DND-41 (cell line): ENCODE results near the gene ABTB1.

Experiments used
- ATAC-seq: fragments of 200-7000 bp; cut with Tn5 transposase; 3 replicates; pipeline ENCODE4 v1.9.1; 2021; ENCODE audit warnings: low read depth; ENCODE audit not compliant: insufficient read depth
- DNase-seq: peaks from one replicate; pipeline ENCODE4 v3.0.0-alpha.2; 2020
- H2AFZ ChIP-seq: 2 replicates; pipeline ENCODE4 v1.6.0; 2012; ENCODE audit warnings: low read depth, low read length
- H3K27ac ChIP-seq: 2 replicates; pipeline ENCODE4 v1.5.1; 2012; ENCODE audit warnings: low read length, inconsistent platforms
- H3K27me3 ChIP-seq: fragments of 200-600 bp; sonication (generic); 2 replicates; pipeline ENCODE4 v1.6.0; 2012; ENCODE audit warnings: low read length, mild to moderate bottlenecking, inconsistent platforms; ENCODE audit not compliant: insufficient read depth, poor library complexity
- H3K36me3 ChIP-seq: 2 replicates; pipeline ENCODE4 v1.5.1; 2012; ENCODE audit warnings: low read length, inconsistent platforms; ENCODE audit not compliant: insufficient read depth
- H3K4me1 ChIP-seq: 2 replicates; pipeline ENCODE4 v1.5.1; 2012; ENCODE audit warnings: mild to moderate bottlenecking, low read length; ENCODE audit not compliant: insufficient read depth
- H3K4me2 ChIP-seq: 2 replicates; pipeline ENCODE4 v1.6.0; 2012; ENCODE audit warnings: mild to moderate bottlenecking, moderate library complexity, low read length, inconsistent platforms; ENCODE audit not compliant: insufficient read depth
- H3K4me3 ChIP-seq, 2 experiments: fragments of 200-600 bp in 1 of 2; shearing (Covaris generic) in 1 of 2; 2 replicates each; pipeline ENCODE4 v1.5.1; 2012 to 2016; ENCODE audit warnings: inconsistent platforms in 2 of 2, low read length in 2 of 2, mild to moderate bottlenecking in 2 of 2, low read depth in 1 of 2, moderate library complexity in 1 of 2
- H3K79me2 ChIP-seq: 2 replicates; pipeline ENCODE4 v1.6.0; 2012; ENCODE audit warnings: low read length, inconsistent platforms; ENCODE audit not compliant: insufficient read depth
- H3K9ac ChIP-seq: 2 replicates; pipeline ENCODE4 v1.6.0; 2012; ENCODE audit warnings: low read depth, mild to moderate bottlenecking, inconsistent platforms, low read length, moderate library complexity
- H3K9me3 ChIP-seq: 2 replicates; pipeline ENCODE4 v1.5.1; 2012; ENCODE audit warnings: low read length, moderate library complexity, mild to moderate bottlenecking, inconsistent platforms; ENCODE audit not compliant: insufficient read depth, severe bottlenecking
- H4K20me1 ChIP-seq: 2 replicates; pipeline ENCODE4 v1.6.0; 2012; ENCODE audit warnings: low read length; ENCODE audit not compliant: insufficient read depth
- EZH2 ChIP-seq: IDR thresholded peaks from 3 replicates; pipeline ENCODE4 v1.6.1; 2012; ENCODE audit warnings: borderline replicate concordance, low read depth, mild to moderate bottlenecking, moderate library complexity, low read length, inconsistent platforms; ENCODE audit not compliant: severe bottlenecking
- TF ChIP-seq, protein P1 (sequence below): IDR thresholded peaks from 2 replicates; pipeline ENCODE4 v1.5.1; 2012; ENCODE audit warnings: borderline replicate concordance, low read length, moderate library complexity, mild to moderate bottlenecking; ENCODE audit not compliant: poor library complexity, severe bottlenecking; ENCODE audit errors: extremely low read depth

ABTB1 gene

DNA sequence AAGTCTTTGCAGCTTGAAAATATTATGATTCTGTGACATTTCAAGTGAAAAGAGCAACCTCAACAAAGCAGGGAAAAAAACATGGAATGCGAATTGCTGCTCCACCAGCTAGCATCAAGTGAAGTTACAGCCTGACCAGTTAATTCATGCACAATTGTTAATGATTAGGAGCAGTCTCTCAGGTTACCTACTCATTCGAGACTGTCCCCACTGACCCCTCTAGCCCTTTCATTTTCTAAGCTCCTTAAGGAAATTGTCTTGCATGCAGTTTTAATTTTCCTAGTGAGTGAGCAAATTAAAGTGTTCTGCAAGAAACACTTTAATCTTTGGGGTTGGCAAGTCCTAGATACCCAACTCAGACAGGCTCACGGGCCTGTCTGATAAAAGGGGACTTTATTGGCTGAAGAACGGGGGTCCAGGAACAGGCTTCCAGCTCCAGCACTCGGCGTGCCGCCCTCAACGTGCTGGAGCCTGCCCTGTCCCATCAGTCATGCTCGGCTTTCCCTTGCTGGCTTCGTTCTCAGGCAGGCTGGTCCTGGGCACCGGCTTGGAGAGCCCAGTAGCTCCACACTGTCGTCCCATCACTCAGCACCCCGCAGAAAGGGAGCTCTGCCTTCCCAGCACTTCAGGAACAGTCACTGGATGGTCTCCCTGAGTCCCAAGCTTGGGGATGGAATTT is 25.4 kb upstream of the ABTB1 start:
- Histone ChIP-seq H4K20me1 (no peaks in the 10 kb centered on the region), H3K36me3 (no peaks in the 10 kb centered on the region), H3K4me3 (no peak overlapping the region), H3K27ac (no peak overlapping the region), H3K9me3 (no peaks in the 10 kb centered on the region), H3K79me2 (no peaks in the 10 kb centered on the region), H3K4me2 (no peak overlapping the region), H2AFZ (no peak overlapping the region), H3K9ac (no peak overlapping the region), H3K4me1 (no peaks in the 10 kb centered on the region), H3K27me3 (peaks cover 5% of the 10 kb centered on the region)
- no peak for ATAC-seq
- TF ChIP-seq, protein P1, sequence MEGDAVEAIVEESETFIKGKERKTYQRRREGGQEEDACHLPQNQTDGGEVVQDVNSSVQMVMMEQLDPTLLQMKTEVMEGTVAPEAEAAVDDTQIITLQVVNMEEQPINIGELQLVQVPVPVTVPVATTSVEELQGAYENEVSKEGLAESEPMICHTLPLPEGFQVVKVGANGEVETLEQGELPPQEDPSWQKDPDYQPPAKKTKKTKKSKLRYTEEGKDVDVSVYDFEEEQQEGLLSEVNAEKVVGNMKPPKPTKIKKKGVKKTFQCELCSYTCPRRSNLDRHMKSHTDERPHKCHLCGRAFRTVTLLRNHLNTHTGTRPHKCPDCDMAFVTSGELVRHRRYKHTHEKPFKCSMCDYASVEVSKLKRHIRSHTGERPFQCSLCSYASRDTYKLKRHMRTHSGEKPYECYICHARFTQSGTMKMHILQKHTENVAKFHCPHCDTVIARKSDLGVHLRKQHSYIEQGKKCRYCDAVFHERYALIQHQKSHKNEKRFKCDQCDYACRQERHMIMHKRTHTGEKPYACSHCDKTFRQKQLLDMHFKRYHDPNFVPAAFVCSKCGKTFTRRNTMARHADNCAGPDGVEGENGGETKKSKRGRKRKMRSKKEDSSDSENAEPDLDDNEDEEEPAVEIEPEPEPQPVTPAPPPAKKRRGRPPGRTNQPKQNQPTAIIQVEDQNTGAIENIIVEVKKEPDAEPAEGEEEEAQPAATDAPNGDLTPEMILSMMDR: no peak
- TF ChIP-seq EZH2: no peak
- DNase-seq: no peak

DNA sequence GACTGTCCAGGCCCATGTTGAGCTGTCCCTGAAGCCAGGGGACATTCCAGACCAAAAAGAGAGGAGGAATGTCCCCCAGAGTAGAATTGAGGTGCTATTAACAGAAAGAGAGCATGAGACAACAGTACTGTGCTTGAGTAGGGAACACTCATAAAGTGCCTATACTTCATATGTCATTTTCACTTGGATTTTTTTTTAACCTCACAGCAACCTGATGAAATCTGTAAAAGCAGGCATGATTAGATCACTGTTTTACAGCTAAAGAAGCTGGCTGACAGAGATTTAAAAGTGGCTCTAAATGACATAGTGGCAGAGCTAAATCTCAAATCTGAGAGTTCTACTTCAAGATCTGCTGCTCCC is 24.9 kb upstream of the ABTB1 start:
- no peak overlapping the region for H2AFZ ChIP-seq
- no peak for ATAC-seq
- H3K36me3 ChIP-seq: no peaks in the 10 kb centered on the region
- H3K79me2 ChIP-seq: no peaks in the 10 kb centered on the region
- no peaks in the 10 kb centered on the region for H3K9me3 ChIP-seq
- no peak overlapping the region for H3K4me2 ChIP-seq
- H3K9ac ChIP-seq: no peak overlapping the region
- DNase-seq: no peak
- TF ChIP-seq, protein P1: no peak
- TF ChIP-seq EZH2: no peak
- no peaks in the 10 kb centered on the region for H3K4me1 ChIP-seq
- H3K27me3 ChIP-seq: peaks cover 5% of the 10 kb centered on the region
- no peak overlapping the region for H3K4me3 ChIP-seq
- H3K27ac ChIP-seq: no peak overlapping the region
- no peaks in the 10 kb centered on the region for H4K20me1 ChIP-seq

- H3K27ac ChIP-seq: no peak overlapping the region
- H3K79me2 ChIP-seq: no peaks in the 10 kb centered on the region
- ATAC-seq: no peak
- no peaks in the 10 kb centered on the region for H3K9me3 ChIP-seq
- TF ChIP-seq, protein P1: no peak
- no peak for TF ChIP-seq EZH2
- no peaks in the 10 kb centered on the region for H4K20me1 ChIP-seq
- H3K4me3 ChIP-seq: no peak overlapping the region
- no peaks in the 10 kb centered on the region for H3K27me3 ChIP-seq
- no peak overlapping the region for H2AFZ ChIP-seq
- H3K4me2 ChIP-seq: no peak overlapping the region
- DNase-seq: no peak
- H3K9ac ChIP-seq: no peak overlapping the region
- no peaks in the 10 kb centered on the region for H3K4me1 ChIP-seq
- no peaks in the 10 kb centered on the region for H3K36me3 ChIP-seq
These were observed 22.5 kb upstream of the ABTB1 start for GRCh38 chr3:127650236-127650635.
